GM10847 (cell line): Measurements from ENCODE around the gene C1QTNF6.

ENCODE experiments used
- POLR2A ChIP-seq: IDR thresholded peaks from 2 replicates; pipeline ENCODE4 v1.6.1; 2011; ENCODE audit not compliant: insufficient read length; ENCODE audit errors: extremely low read depth

The C1QTNF6 gene

GRCh38 chr22:37228106-37229011 lies 40.3 kb upstream of the C1QTNF6 start:
- no peak for TF ChIP-seq POLR2A

GRCh38 chr22:37226514-37226913 lies 38.5 kb upstream of the C1QTNF6 start:
- TF ChIP-seq POLR2A, result no peak

GRCh38 chr22:37226087-37226486 lies 38.0 kb upstream of the C1QTNF6 start:
- no peak for TF ChIP-seq POLR2A

- no peak for TF ChIP-seq POLR2A
Observed at GRCh38 chr22:37225481-37225880, 37.4 kb upstream of the C1QTNF6 start.

GRCh38 chr22:37224757-37225420 lies 36.8 kb upstream of the C1QTNF6 start:
- no peak for TF ChIP-seq POLR2A

- TF ChIP-seq POLR2A, result no peak
Observed at GRCh38 chr22:37223965-37224551, 36.0 kb upstream of the C1QTNF6 start.

- no peak for TF ChIP-seq POLR2A
Observed at GRCh38 chr22:37222440-37222971, 34.5 kb upstream of the C1QTNF6 start.

- no peak for TF ChIP-seq POLR2A
Observed at GRCh38 chr22:37221424-37222333, 33.6 kb upstream of the C1QTNF6 start.

- TF ChIP-seq POLR2A, result no peak
Observed at GRCh38 chr22:37220543-37220981, 32.5 kb upstream of the C1QTNF6 start.

- no peak for TF ChIP-seq POLR2A
Observed at GRCh38 chr22:37219533-37219932, 31.5 kb upstream of the C1QTNF6 start.

GRCh38 chr22:37218771-37219411 lies 30.8 kb upstream of the C1QTNF6 start:
- peak; percentile 26 for TF ChIP-seq POLR2A

GRCh38 chr22:37218399-37218770 lies 30.3 kb upstream of the C1QTNF6 start:
- TF ChIP-seq POLR2A, result no peak

GRCh38 chr22:37215890-37216289 lies 27.8 kb upstream of the C1QTNF6 start:
- no peak for TF ChIP-seq POLR2A

GRCh38 chr22:37214731-37215030 lies 26.6 kb upstream of the C1QTNF6 start:
- TF ChIP-seq POLR2A, result no peak
